Measurements from ENCODE around the gene GIMAP2.
A peak's percentile ranks its signal among the peaks of the same experiment; 100 is the strongest.
"Not testable (repeated sequence)": the region's sequence is repeated elsewhere in the genome, so short reads cannot be mapped to it uniquely, and the experiment has no call there.

Gene GIMAP2

GRCh38 chr7:150685219-150686029 is at the start of gene GIMAP2:
Gene GIMAP2, plus strand, starts transcription at chr7:150685706. Its CDS starts 1,354 bp downstream, at chr7:150687060.
- DNase-seq: peak; percentile 24 to 75

- no peak for DNase-seq
Measured at GRCh38 chr7:150641854-150642253, 43.7 kb upstream of the GIMAP2 start.

GRCh38 chr7:150642926-150643325 is 42.6 kb upstream of the GIMAP2 start:
- DNase-seq: no peak

GRCh38 chr7:150645259-150646020 is 40.1 kb upstream of the GIMAP2 start:
- no peak for DNase-seq

- DNase-seq: peak in 1 of 2 donors; percentile 53
Measured at GRCh38 chr7:150648353-150649079, 37.0 kb upstream of the GIMAP2 start.

GRCh38 chr7:150649080-150649385 is 36.5 kb upstream of the GIMAP2 start:
- no peak for DNase-seq

- DNase-seq: no peak
Measured at GRCh38 chr7:150654692-150655091, 30.8 kb upstream of the GIMAP2 start.

GRCh38 chr7:150656047-150656446 is 29.5 kb upstream of the GIMAP2 start:
- no peak for DNase-seq

GRCh38 chr7:150657526-150657925 is 28.0 kb upstream of the GIMAP2 start:
- DNase-seq: no peak

- no peak for DNase-seq
Measured at GRCh38 chr7:150660939-150661613, 24.4 kb upstream of the GIMAP2 start.

- not testable (repeated sequence) for DNase-seq
Measured at GRCh38 chr7:150662821-150663220, 22.7 kb upstream of the GIMAP2 start.

- peak; percentile 43 to 76 for DNase-seq
Measured at GRCh38 chr7:150663802-150664494, 21.6 kb upstream of the GIMAP2 start.

- DNase-seq: no peak
Measured at GRCh38 chr7:150665089-150665748, 20.3 kb upstream of the GIMAP2 start.

- DNase-seq: peak; percentile 36 to 63
Measured at GRCh38 chr7:150665896-150666295, 19.6 kb upstream of the GIMAP2 start.

- no peak for DNase-seq
Measured at GRCh38 chr7:150666412-150666811, 19.1 kb upstream of the GIMAP2 start.

- DNase-seq: peak; percentile 60 to 86
Measured at GRCh38 chr7:150668472-150668911, 17.0 kb upstream of the GIMAP2 start.

- no peak for DNase-seq
Measured at GRCh38 chr7:150668977-150669376, 16.5 kb upstream of the GIMAP2 start.

- DNase-seq: not testable (repeated sequence)
Measured at GRCh38 chr7:150671798-150672585, 13.5 kb upstream of the GIMAP2 start.

- DNase-seq: no peak
Measured at GRCh38 chr7:150675714-150676113, 9.8 kb upstream of the GIMAP2 start.

- DNase-seq: not testable (repeated sequence)
Measured at GRCh38 chr7:150676276-150676675, 9.2 kb upstream of the GIMAP2 start.

GRCh38 chr7:150676854-150677253 is 8.7 kb upstream of the GIMAP2 start:
- DNase-seq: peak; percentile 46 to 79
